OCI-LY3 (cell line): ENCODE data around the gene LRRFIP2.
A peak's percentile ranks its signal among the peaks of the same experiment; 100 is the strongest.

Experiments used
- H2AFZ ChIP-seq: fragments of 200-600, 300-600 bp; shearing (Covaris generic); 2 replicates; pipeline ENCODE4 v1.6.0; 2014; ENCODE audit warnings: antibody characterized with exemption, low read depth, low read length
- H3K27ac ChIP-seq: fragments of 200-600, 300-600 bp; sonication (generic); 2 replicates; pipeline ENCODE4 v1.5.1; 2014; ENCODE audit warnings: mild to moderate bottlenecking, low read length, moderate library complexity, mixed read lengths
- H3K27me3 ChIP-seq: fragments of 200-600, 300-600 bp; sonication (generic); 2 replicates; pipeline ENCODE4 v1.6.1; 2014; ENCODE audit warnings: low read depth, low read length, mixed read lengths
- H3K36me3 ChIP-seq: fragments of 200-600, 300-600 bp; sonication (generic); replicated peaks from 2 replicates; pipeline ENCODE3; 2014; ENCODE audit warnings: low read depth, low read length, mixed read lengths
- H3K4me1 ChIP-seq: fragments of 300-600, 200-600 bp; sonication (generic); 2 replicates; pipeline ENCODE4 v1.6.1; 2014; ENCODE audit warnings: low read length, mixed read lengths
- H3K4me2 ChIP-seq: fragments of 200-600, 300-600 bp; sonication (generic); 2 replicates; pipeline ENCODE4 v1.6.1; 2014; ENCODE audit warnings: low read length, mixed read lengths
- H3K4me3 ChIP-seq: fragments of 300-600, 200-600 bp; sonication (generic); 2 replicates; pipeline ENCODE4 v1.5.1; 2014; ENCODE audit warnings: antibody characterized with exemption, mild to moderate bottlenecking, low read length, moderate library complexity
- H3K79me2 ChIP-seq: fragments of 300-600, 200-600 bp; shearing (Covaris generic); 2 replicates; pipeline ENCODE4 v1.6.1; 2014; ENCODE audit warnings: mild to moderate bottlenecking, low read length, mixed read lengths
- H3K9ac ChIP-seq: fragments of 300-600, 200-600 bp; shearing (Covaris generic); 2 replicates; pipeline ENCODE4 v1.6.0; 2014; ENCODE audit warnings: mild to moderate bottlenecking, low read length, moderate library complexity
- H3K9me3 ChIP-seq: fragments of 200-600, 300-600 bp; shearing (Covaris generic); 2 replicates; pipeline ENCODE4 v1.6.1; 2014; ENCODE audit warnings: low read length, mixed read lengths; ENCODE audit not compliant: insufficient read depth
- H4K20me1 ChIP-seq: fragments of 200-600, 300-600 bp; sonication (generic); 2 replicates; pipeline ENCODE4 v1.6.1; 2016; ENCODE audit warnings: low read length, mixed read lengths; ENCODE audit not compliant: insufficient read depth
- EZH2phosphoT487 ChIP-seq: fragments of 200-600 bp; shearing (Covaris generic); IDR thresholded peaks from 2 replicates; pipeline ENCODE4 v1.6.1; 2018; ENCODE audit warnings: antibody characterized with exemption, mixed run types, low read depth
- TF ChIP-seq, protein P1 (sequence below): fragments of 200-600, 300-600 bp; sonication (generic); IDR thresholded peaks from 2 replicates; pipeline ENCODE4 v1.5.1; 2014; ENCODE audit warnings: antibody characterized with exemption, low read length, low read depth

Gene LRRFIP2

DNA sequence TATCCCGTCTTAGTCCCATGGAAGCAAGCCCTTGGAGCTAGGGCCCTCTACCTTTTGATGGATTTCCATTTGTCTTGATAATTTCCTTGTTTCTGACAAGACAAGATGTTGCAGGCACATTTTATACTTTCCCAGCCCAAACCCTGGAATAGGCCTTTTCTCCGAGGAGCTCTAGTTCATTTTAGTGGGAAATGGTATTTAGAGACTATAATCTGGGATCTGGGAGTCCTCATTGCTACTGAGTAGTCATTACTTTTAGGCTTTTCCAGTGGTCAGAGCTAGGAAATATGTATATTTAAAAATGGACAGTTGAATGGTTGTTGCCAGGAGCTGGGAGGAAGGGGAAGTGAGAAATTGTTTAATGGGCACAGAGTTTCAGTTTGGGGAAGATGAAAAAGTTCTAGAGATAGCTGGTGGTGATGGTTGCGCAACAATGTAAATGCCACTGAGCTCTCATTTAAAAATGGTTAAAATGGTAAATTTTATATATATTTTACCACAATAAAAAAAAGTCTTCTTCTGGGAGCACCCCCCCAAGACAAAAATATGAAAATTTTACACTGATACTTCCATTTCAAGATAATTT, 149.5 kb downstream of the LRRFIP2 start:
- Histone ChIP-seq H3K4me1 (peaks cover 16% of the 10 kb centered on the region), H4K20me1 (peaks cover 8% of the 10 kb centered on the region), H3K9me3 (no peaks in the 10 kb centered on the region), H2AFZ (no peak overlapping the region), H3K36me3 (peaks cover 80% of the 10 kb centered on the region), H3K4me3 (peak overlapping the region; percentile 22), H3K27me3 (no peaks in the 10 kb centered on the region), H3K79me2 (peaks cover 4% of the 10 kb centered on the region; the same call in 1 of the 2 replicates), H3K4me2 (peak overlapping the region; percentile 54), H3K27ac (no peak overlapping the region), H3K9ac (no peak overlapping the region)
- TF ChIP-seq, protein P1, sequence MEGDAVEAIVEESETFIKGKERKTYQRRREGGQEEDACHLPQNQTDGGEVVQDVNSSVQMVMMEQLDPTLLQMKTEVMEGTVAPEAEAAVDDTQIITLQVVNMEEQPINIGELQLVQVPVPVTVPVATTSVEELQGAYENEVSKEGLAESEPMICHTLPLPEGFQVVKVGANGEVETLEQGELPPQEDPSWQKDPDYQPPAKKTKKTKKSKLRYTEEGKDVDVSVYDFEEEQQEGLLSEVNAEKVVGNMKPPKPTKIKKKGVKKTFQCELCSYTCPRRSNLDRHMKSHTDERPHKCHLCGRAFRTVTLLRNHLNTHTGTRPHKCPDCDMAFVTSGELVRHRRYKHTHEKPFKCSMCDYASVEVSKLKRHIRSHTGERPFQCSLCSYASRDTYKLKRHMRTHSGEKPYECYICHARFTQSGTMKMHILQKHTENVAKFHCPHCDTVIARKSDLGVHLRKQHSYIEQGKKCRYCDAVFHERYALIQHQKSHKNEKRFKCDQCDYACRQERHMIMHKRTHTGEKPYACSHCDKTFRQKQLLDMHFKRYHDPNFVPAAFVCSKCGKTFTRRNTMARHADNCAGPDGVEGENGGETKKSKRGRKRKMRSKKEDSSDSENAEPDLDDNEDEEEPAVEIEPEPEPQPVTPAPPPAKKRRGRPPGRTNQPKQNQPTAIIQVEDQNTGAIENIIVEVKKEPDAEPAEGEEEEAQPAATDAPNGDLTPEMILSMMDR: no peak
- TF ChIP-seq EZH2phosphoT487: no peak

DNA sequence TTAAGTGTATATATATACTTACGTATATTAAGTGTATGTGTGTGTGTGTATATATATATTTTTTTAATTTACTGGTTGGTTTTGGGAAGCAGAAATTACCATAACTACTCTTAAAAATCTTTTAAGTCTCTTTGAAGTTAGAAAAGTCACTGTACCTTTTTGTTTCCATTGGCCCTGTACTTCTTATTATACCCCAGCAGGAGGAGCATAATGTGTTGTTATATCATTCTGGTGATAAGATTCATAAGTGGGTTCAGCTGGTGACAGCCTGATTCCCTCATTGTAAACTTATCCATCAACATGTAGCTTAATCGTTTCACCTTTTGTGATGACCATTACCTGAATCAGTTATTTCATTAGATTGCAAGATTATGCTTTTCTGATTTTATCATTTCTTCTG, 150.3 kb downstream of the LRRFIP2 start:
- Histone ChIP-seq H3K9ac (no peak overlapping the region), H3K79me2 (peaks cover 4% of the 10 kb centered on the region; the same call in 1 of the 2 replicates), H3K4me1 (peaks cover 16% of the 10 kb centered on the region), H4K20me1 (peaks cover 8% of the 10 kb centered on the region), H3K4me2 (no peak overlapping the region), H3K4me3 (no peak overlapping the region), H2AFZ (no peak overlapping the region), H3K27ac (no peak overlapping the region), H3K36me3 (peaks cover 80% of the 10 kb centered on the region), H3K27me3 (no peaks in the 10 kb centered on the region), H3K9me3 (no peaks in the 10 kb centered on the region)
- TF ChIP-seq, protein P1: peak; percentile 53
- TF ChIP-seq EZH2phosphoT487: no peak

DNA sequence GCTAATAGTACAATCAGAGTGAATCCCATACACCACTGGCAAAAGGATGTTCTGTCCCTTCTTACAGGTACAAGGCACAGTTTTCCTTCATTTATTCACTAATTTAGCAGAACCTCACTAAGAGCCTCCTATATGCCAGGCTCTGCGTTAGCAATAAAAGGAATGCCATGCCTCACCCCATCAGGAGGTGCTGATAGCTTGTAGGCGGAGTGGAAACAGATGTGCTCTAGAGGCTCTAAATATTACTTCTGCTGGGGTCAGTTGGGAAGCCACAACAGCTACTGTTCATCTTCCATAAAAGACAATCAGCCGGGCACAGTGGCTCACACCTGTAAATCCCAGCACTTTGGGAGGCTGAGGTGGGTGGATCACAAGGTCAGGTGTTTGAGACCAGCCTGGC, 156.7 kb downstream of the LRRFIP2 start:
- Histone ChIP-seq H3K9ac (no peak overlapping the region), H4K20me1 (peaks cover 4% of the 10 kb centered on the region; the same call in 1 of the 2 replicates), H3K79me2 (no peaks in the 10 kb centered on the region), H3K9me3 (no peaks in the 10 kb centered on the region), H2AFZ (no peak overlapping the region), H3K4me1 (no peaks in the 10 kb centered on the region), H3K36me3 (peaks cover 80% of the 10 kb centered on the region), H3K27me3 (no peaks in the 10 kb centered on the region), H3K4me3 (no peak overlapping the region), H3K27ac (no peak overlapping the region), H3K4me2 (no peak overlapping the region)
- no peak for TF ChIP-seq EZH2phosphoT487
- TF ChIP-seq, protein P1: no peak

DNA sequence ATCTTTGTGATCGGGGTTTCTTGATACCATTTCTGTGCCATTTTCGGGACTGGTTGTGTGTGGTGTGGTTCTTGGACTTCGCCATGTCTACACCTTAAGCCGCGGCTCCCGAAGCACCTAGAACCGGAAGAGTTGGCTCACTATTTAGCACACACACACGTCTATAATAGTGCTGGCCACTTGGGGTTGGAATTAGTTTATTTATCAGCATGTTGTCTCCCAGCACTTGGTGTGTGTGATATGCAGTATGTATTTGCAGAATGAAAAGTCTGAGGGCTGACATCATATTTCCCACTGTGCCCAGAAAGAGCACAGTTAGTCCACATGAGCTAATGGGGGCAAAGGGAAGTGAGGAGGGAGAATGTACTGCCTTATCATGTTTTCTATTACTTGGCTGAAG, 157.5 kb downstream of the LRRFIP2 start:
- H3K36me3 ChIP-seq: peaks cover 80% of the 10 kb centered on the region
- no peak overlapping the region for H3K27ac ChIP-seq
- no peaks in the 10 kb centered on the region for H3K4me1 ChIP-seq
- no peaks in the 10 kb centered on the region for H3K27me3 ChIP-seq
- no peak overlapping the region for H2AFZ ChIP-seq
- H3K79me2 ChIP-seq: no peaks in the 10 kb centered on the region
- TF ChIP-seq, protein P1: no peak
- no peak for TF ChIP-seq EZH2phosphoT487
- no peak overlapping the region for H3K9ac ChIP-seq
- no peak overlapping the region for H3K4me3 ChIP-seq
- no peaks in the 10 kb centered on the region for H3K9me3 ChIP-seq
- H4K20me1 ChIP-seq: peaks cover 4% of the 10 kb centered on the region; the same call in 1 of the 2 replicates
- H3K4me2 ChIP-seq: no peak overlapping the region
